GM12878 (cell line): ENCODE results near the gene PPP1R14B. TPM values are rescaled to one million over a fixed set of nuclear protein-coding genes. Genes with fewer than 3 reads are reported as not detected.

ENCODE experiments used
- ATAC-seq: fragments of 200-7000 bp; cut with Tn5 transposase; 3 replicates; pipeline ENCODE4 v1.9.1; 2020; ENCODE audit warnings: mild to moderate bottlenecking, moderate library complexity
- BruUV-seq: library from RNA; stranded (reverse); fragments of 400-500 nt; replicated peaks from 2 replicates; lab custom pipeline; 2021; lab: Mats Ljungman, UMichigan
- CTCF ChIA-PET: fragments of 300-600 bp; sonication (Branson Sonifier 250); formaldehyde crosslinking; extraction: SDS; loops from one replicate; lab custom pipeline; 2021; ENCODE audit warnings: inconsistent platforms; lab: Yijun Ruan, JAX
- POLR2A ChIA-PET: fragments of 350-600 bp; formaldehyde crosslinking; extraction: SDS; loops from one replicate; lab custom pipeline; 2021; ENCODE audit warnings: inconsistent platforms; lab: Charles Lee
- RAD21 ChIA-PET: fragments of 300-600 bp; sonication (Branson Sonifier 250); formaldehyde crosslinking; loops from one replicate; lab custom pipeline; 2023; ENCODE audit warnings: antibody characterized with exemption; ENCODE audit not compliant: unreplicated experiment; lab: Charles Lee
- SMC1A ChIA-PET: fragments of 300-600 bp; sonication (Branson Sonifier 250); formaldehyde crosslinking; loops from one replicate; lab custom pipeline; 2023; ENCODE audit not compliant: unreplicated experiment, uncharacterized antibody; lab: Charles Lee
- DNase-seq: peaks from one replicate; pipeline ENCODE4 v3.0.0-alpha.2; 2011; ENCODE audit warnings: low read depth, low spot score
- FAIRE-seq: peaks from 3 replicates; lab custom pipeline; 2011; peaks lifted over from hg19 to GRCh38; lab: Jason Lieb, UNC
- H2AFZ ChIP-seq: 2 replicates; pipeline ENCODE4 v1.6.0; 2011; ENCODE audit warnings: low read depth, low read length, control low read depth; ENCODE audit not compliant: control insufficient read depth
- H3K27ac ChIP-seq: 2 replicates; pipeline ENCODE4 v1.5.1; 2011; ENCODE audit warnings: control low read depth; ENCODE audit not compliant: control insufficient read depth, insufficient read depth
- H3K27me3 ChIP-seq, 2 experiments: replicated peaks in 1 of 2; 2 replicates each; pipeline versions ENCODE4 v1.6.0 to v1.6.1; 2011; ENCODE audit warnings: low read length in 1 of 2; ENCODE audit not compliant: control insufficient read depth in 2 of 2, insufficient read depth in 2 of 2
- H3K36me3 ChIP-seq, 2 experiments: 2 replicates each; pipeline ENCODE4 v1.5.1; 2011; ENCODE audit warnings: low read length in 1 of 2; ENCODE audit not compliant: control insufficient read depth in 2 of 2, insufficient read depth in 2 of 2
- H3K4me1 ChIP-seq: 2 replicates; pipeline ENCODE4 v1.6.1; 2011; ENCODE audit warnings: mild to moderate bottlenecking, low read length, moderate library complexity, mixed read lengths; ENCODE audit not compliant: control insufficient read depth, insufficient read depth
- H3K4me2 ChIP-seq: 2 replicates; pipeline ENCODE4 v1.6.0; 2011; ENCODE audit warnings: control low read depth; ENCODE audit not compliant: control insufficient read depth, insufficient read depth
- H3K4me3 ChIP-seq: fragments of 200-600 bp; sonication (generic); 2 replicates; pipeline ENCODE4 v1.5.1; 2016
- H3K79me2 ChIP-seq: 2 replicates; pipeline ENCODE4 v1.6.0; 2011; ENCODE audit warnings: low read length; ENCODE audit not compliant: control insufficient read depth, insufficient read depth
- H3K9ac ChIP-seq: 2 replicates; pipeline ENCODE4 v1.8.0; 2011; ENCODE audit warnings: low read length, control low read depth, mixed read lengths; ENCODE audit not compliant: control insufficient read depth, insufficient read depth
- H3K9me3 ChIP-seq: replicated peaks from 3 replicates; pipeline ENCODE4 v1.5.1; 2011; ENCODE audit warnings: mild to moderate bottlenecking, low read length; ENCODE audit not compliant: control insufficient read depth, insufficient read depth
- H4K20me1 ChIP-seq: 2 replicates; pipeline ENCODE4 v1.6.0; 2011; ENCODE audit not compliant: control insufficient read depth, insufficient read depth
- ETV6 ChIP-seq, 2 experiments: fragments of 450-650 bp in 1 of 2; IDR thresholded peaks in 1 of 2; conservative IDR thresholded peaks in 1 of 2; 2 replicates each; pipeline ENCODE4 v1.6.1; 2014; ENCODE audit warnings: antibody characterized with exemption in 1 of 2, borderline replicate concordance in 1 of 2, low read depth in 1 of 2, mild to moderate bottlenecking in 1 of 2, moderate library complexity in 1 of 2
- IKZF1 ChIP-seq: fragments of 450-650 bp; conservative IDR thresholded peaks from 2 replicates; pipeline ENCODE4 v1.6.1; 2017; ENCODE audit warnings: antibody characterized with exemption, mild to moderate bottlenecking
- TCF3 ChIP-seq: IDR thresholded peaks from 2 replicates; pipeline ENCODE4 v1.6.1; 2012; ENCODE audit warnings: low read depth, mild to moderate bottlenecking, low read length, borderline replicate concordance; ENCODE audit not compliant: insufficient read depth
- ZBTB4 ChIP-seq: fragments of 450-650 bp; formaldehyde crosslinking; IDR thresholded peaks from 2 replicates; pipeline ENCODE4 v1.4.0; 2022; ENCODE audit warnings: mild to moderate bottlenecking, moderate library complexity
- ZNF384 ChIP-seq: IDR thresholded peaks from 2 replicates; pipeline ENCODE4 v1.6.1; 2012; ENCODE audit warnings: low read depth, mild to moderate bottlenecking, low read length, improper control_type of control experiment, borderline replicate concordance
- WGBS: methylation state at CpG from one replicate; pipeline ENCODE4 v1.1.6; 2016; ENCODE audit warnings: low lambda C conversion rate; ENCODE audit not compliant: insufficient replicate concordance, insufficient coverage; ENCODE audit errors: missing lambda C conversion rate; 5-methylcytosine and 5-hydroxymethylcytosine counted together
- in situ Hi-C: fragments of 300-500 bp; cut with MboI; formaldehyde crosslinking; loops from 9 replicates; pipeline ENCODE4 v1.14.3; 2018; ENCODE audit warnings: mixed read lengths
- intact Hi-C: fragments of 100-400 bp; cut with micrococcal nuclease; formaldehyde crosslinking; loops from one replicate; pipeline ENCODE4 v1.14.2; 2022; ENCODE audit not compliant: unreplicated experiment
- polyA plus RNA-seq, 11 experiments: library from polyadenylated mRNA; depleted of rRNA in 4 of 11; unstranded in 6 of 11; stranded (reverse) in 5 of 11; fragments of >200 nt; fragmentation: Nextera tagmentation in 4 of 11; fragmentation: Illumina TruSeq in 1 of 11; extraction: Ambion mirVana in 4 of 11; extraction: Trizol in 1 of 11; gene quantifications; 1 replicate in 1 of 11; 2 replicates in 10 of 11; pipeline versions ENCODE4 v1.2.1 to v1.2.3, GENCODE V29; 2011 to 2016; ENCODE audit warnings: inconsistent platforms in 2 of 11, missing spikeins in 2 of 11, low read depth in 1 of 11
- total RNA-seq, 4 experiments: library from RNA; depleted of rRNA in 3 of 4; stranded (reverse); fragments of >200 nt in 3 of 4; fragmentation: Illumina TruSeq in 1 of 4; extraction: Trizol in 1 of 4; gene quantifications; 2 replicates each; pipeline versions ENCODE4 v1.2.1 to v1.2.3, GENCODE V29; 2013 to 2021
- TF ChIP-seq, protein P1 (sequence below): IDR thresholded peaks from 2 replicates; pipeline ENCODE4 v1.6.1; 2011; ENCODE audit warnings: borderline replicate concordance, low read depth, mild to moderate bottlenecking, moderate library complexity, mixed read lengths, low read length; ENCODE audit not compliant: insufficient read depth; ENCODE audit errors: extremely low read length

The PPP1R14B gene
- total and polyA plus RNA-seq, 10 of the 15 experiments (the other 5 are each of a cell fraction or from before 2014, with no cell fraction given), result 8.4 to 283 (median 124) TPM

- peak overlapping the region; percentile 81 for H3K4me3 ChIP-seq
- H3K4me2 ChIP-seq, result peak overlapping the region; percentile 98; the same call in 1 of the 2 replicates
- intact Hi-C loops, result no loop called here
- no peaks in the 10 kb centered on the region for H3K27me3 ChIP-seq
- no peak for FAIRE-seq
- in situ Hi-C loops, result loop anchor here (25.0 kb wide), 1 partner anchor 1614 kb away; the partner anchor contains the start of genes CFL1, EFEMP2 and MUS81
- H3K36me3 ChIP-seq, result peaks cover 0 to 10% of the 10 kb centered on the region in 2 experiments; a peak in 2 of 4 replicates
- 0 out of 2 replicates have a peak, but pooled peaks have one; percentile 0 for TF ChIP-seq TCF3
- TF ChIP-seq ETV6 (conservative IDR thresholded peaks at IDR 0.05 in 1 of 2, IDR thresholded peaks at IDR 0.05 in 1 of 2; ENCODE audit: borderline replicate concordance in 1 of 2, low read depth in 1 of 2), result no peak
- no peak for TF ChIP-seq ZBTB4 (CRISPR knock-in tag)
- TF ChIP-seq, protein P1, sequence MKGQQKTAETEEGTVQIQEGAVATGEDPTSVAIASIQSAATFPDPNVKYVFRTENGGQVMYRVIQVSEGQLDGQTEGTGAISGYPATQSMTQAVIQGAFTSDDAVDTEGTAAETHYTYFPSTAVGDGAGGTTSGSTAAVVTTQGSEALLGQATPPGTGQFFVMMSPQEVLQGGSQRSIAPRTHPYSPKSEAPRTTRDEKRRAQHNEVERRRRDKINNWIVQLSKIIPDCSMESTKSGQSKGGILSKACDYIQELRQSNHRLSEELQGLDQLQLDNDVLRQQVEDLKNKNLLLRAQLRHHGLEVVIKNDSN, result no peak
- TF ChIP-seq ZNF384, result no peak
- 0 out of 2 replicates have a peak, but pooled peaks have one; percentile 0 for TF ChIP-seq IKZF1
- ChIA-PET CTCF (interaction anchor here (0.8 to 6.2 kb wide), 4 partner anchors 24 to 107 kb away, joined by 3 to 66 read pairs (median 34); partner anchors contain the start of gene FERMT3), RAD21 (interaction anchor here (8.6 kb wide), 1 partner anchor 42 kb away, joined by 104 read pairs; the partner anchor contains the start of gene FERMT3), POLR2A (interaction anchor here (0.5 to 7.4 kb wide), 3 partner anchors 8 to 41 kb away, joined by 3 to 82 read pairs (median 71); partner anchors contain the start of gene FERMT3), SMC1A (interaction anchor here (0.6 to 1.1 kb wide), 2 partner anchors 42 to 44 kb away, joined by 3 read pairs; no protein-coding TSS in a partner anchor)
- no peak for ATAC-seq
- H3K9ac ChIP-seq, result no peak overlapping the region
- peak overlapping the region; percentile 94; the same call in 1 of the 2 replicates for H2AFZ ChIP-seq
- H3K79me2 ChIP-seq, result peaks cover 24% of the 10 kb centered on the region
- H4K20me1 ChIP-seq, result no peaks in the 10 kb centered on the region
- no peak overlapping the region for H3K27ac ChIP-seq
- BruUV-seq, result no TSS peak
- no peak for DNase-seq
- peaks cover 12% of the 10 kb centered on the region for H3K4me1 ChIP-seq
- H3K9me3 ChIP-seq, result no peaks in the 10 kb centered on the region
- WGBS, result 58% methylated on average over 31 of the region's 31 CpGs
Observed at GRCh38 chr11:64247729-64248531, 1.2 kb upstream of the PPP1R14B start.
